Neural cell (in vitro differentiated cells): ENCODE measurements around the gene KCTD12. TPM values are rescaled to one million over a fixed set of nuclear protein-coding genes. Genes with fewer than 3 reads are reported as not detected.

Source experiments
- H2AFZ ChIP-seq: fragments of 200-600, 300-800 bp; sonication (generic), shearing (Covaris generic); 2 replicates; pipeline ENCODE4 v1.6.0; 2014; ENCODE audit warnings: low read depth, mild to moderate bottlenecking, antibody characterized with exemption, low read length, moderate library complexity
- H3F3A ChIP-seq: fragments of 200-600 bp; shearing (Covaris generic); 2 replicates; pipeline ENCODE4 v1.6.1; 2016; ENCODE audit warnings: mild to moderate bottlenecking, moderate library complexity, mixed read lengths, antibody characterized with exemption, low read length; ENCODE audit not compliant: insufficient read depth, poor library complexity, severe bottlenecking
- H3K27ac ChIP-seq: fragments of 200-600, 300-800 bp; sonication (generic), shearing (Covaris generic); 2 replicates; pipeline ENCODE4 v1.5.1; 2014; ENCODE audit warnings: mild to moderate bottlenecking, low read length, moderate library complexity
- H3K27me3 ChIP-seq: fragments of 300-800, 200-600 bp; sonication (generic), shearing (Covaris generic); 2 replicates; pipeline ENCODE4 v1.6.0; 2014; ENCODE audit warnings: mild to moderate bottlenecking, low read depth, low read length, moderate library complexity; ENCODE audit not compliant: insufficient read depth
- H3K36me3 ChIP-seq: fragments of 300-800, 200-600 bp; sonication (generic), shearing (Covaris generic); 2 replicates; pipeline ENCODE4 v1.5.1; 2014; ENCODE audit warnings: mild to moderate bottlenecking, antibody characterized with exemption, low read length, moderate library complexity; ENCODE audit not compliant: insufficient read depth
- H3K4me2 ChIP-seq: fragments of 300-800, 200-600 bp; sonication (generic), shearing (Covaris generic); 2 replicates; pipeline ENCODE4 v1.6.0; 2014; ENCODE audit warnings: mild to moderate bottlenecking, low read length
- H3K4me3 ChIP-seq: fragments of 300-800, 200-600 bp; sonication (generic), shearing (Covaris generic); 2 replicates; pipeline ENCODE4 v1.5.1; 2014; ENCODE audit warnings: mild to moderate bottlenecking, low read length, moderate library complexity
- H3K79me2 ChIP-seq: fragments of 200-600 bp; shearing (Covaris generic); replicated peaks from 2 replicates; pipeline ENCODE4 v1.6.0; 2014; ENCODE audit warnings: mild to moderate bottlenecking, low read length, moderate library complexity; ENCODE audit not compliant: insufficient read depth
- H3K9ac ChIP-seq: fragments of 300-800, 200-600 bp; sonication (generic), shearing (Covaris generic); 2 replicates; pipeline ENCODE4 v1.6.1; 2016; ENCODE audit warnings: mild to moderate bottlenecking, low read length, mixed read lengths
- H3K9me2 ChIP-seq: fragments of 200-600 bp; shearing (Covaris generic); 2 replicates; pipeline ENCODE4 v1.6.1; 2016; ENCODE audit warnings: mild to moderate bottlenecking, low read length, mixed read lengths; ENCODE audit not compliant: insufficient read depth
- H3K9me3 ChIP-seq: fragments of 200-600, 300-800 bp; sonication (generic), shearing (Covaris generic); 2 replicates; pipeline ENCODE4 v1.6.1; 2016; ENCODE audit warnings: mild to moderate bottlenecking, mixed run types, low read length, moderate library complexity, mixed read lengths
- H4K20me1 ChIP-seq: fragments of 200-600 bp; shearing (Covaris generic); 2 replicates; pipeline ENCODE4 v1.6.1; 2016; ENCODE audit warnings: mild to moderate bottlenecking, mixed run types; ENCODE audit not compliant: insufficient read depth
- EP300 ChIP-seq: fragments of 450-650 bp; conservative IDR thresholded peaks from 2 replicates; pipeline ENCODE4 v1.6.1; 2014; ENCODE audit warnings: antibody characterized with exemption, mild to moderate bottlenecking, moderate library complexity; ENCODE audit not compliant: poor library complexity, severe bottlenecking
- EZH2 ChIP-seq: fragments of 200-600, 300-800 bp; shearing (Covaris generic), sonication (generic); IDR thresholded peaks from 2 replicates; pipeline ENCODE4 v1.6.1; 2014; ENCODE audit warnings: antibody characterized with exemption, low read length, borderline replicate concordance, mild to moderate bottlenecking; ENCODE audit not compliant: insufficient read depth, poor library complexity, severe bottlenecking
- MXI1 ChIP-seq: fragments of 450-650 bp; conservative IDR thresholded peaks from 2 replicates; pipeline ENCODE4 v1.6.1; 2014; ENCODE audit warnings: antibody characterized with exemption, mild to moderate bottlenecking; ENCODE audit not compliant: poor library complexity, severe bottlenecking
- POLR2AphosphoS5 ChIP-seq: IDR thresholded peaks from 2 replicates; pipeline ENCODE4 v1.6.1; 2012
- RAD21 ChIP-seq: fragments of 450-650 bp; conservative IDR thresholded peaks from 2 replicates; pipeline ENCODE4 v1.6.1; 2014; ENCODE audit warnings: antibody characterized with exemption, mild to moderate bottlenecking, moderate library complexity
- SMC3 ChIP-seq: fragments of 450-650 bp; conservative IDR thresholded peaks from 2 replicates; pipeline ENCODE4 v1.6.1; 2014; ENCODE audit warnings: antibody characterized with exemption, mild to moderate bottlenecking, moderate library complexity; ENCODE audit not compliant: poor library complexity
- TAF1 ChIP-seq: IDR thresholded peaks from 2 replicates; pipeline ENCODE4 v1.6.1; 2012; ENCODE audit warnings: low read depth
- polyA plus RNA-seq: library from polyadenylated mRNA; depleted of rRNA; stranded (reverse); fragments of >200 nt; gene quantifications from 2 replicates; pipeline ENCODE4 v1.2.3, GENCODE V29; 2014
- TF ChIP-seq, protein P1 (sequence below): IDR thresholded peaks from 2 replicates; pipeline ENCODE4 v1.6.1; 2012; ENCODE audit warnings: borderline replicate concordance
- TF ChIP-seq, protein P2 (sequence below): fragments of 450-650 bp; IDR thresholded peaks from 2 replicates; pipeline ENCODE4 v1.5.1; 2014; ENCODE audit warnings: antibody characterized with exemption, mild to moderate bottlenecking, moderate library complexity; ENCODE audit not compliant: poor library complexity, severe bottlenecking

KCTD12 gene
- polyA plus RNA-seq, 1 donor from 2014 or later = 2.7 TPM

DNA sequence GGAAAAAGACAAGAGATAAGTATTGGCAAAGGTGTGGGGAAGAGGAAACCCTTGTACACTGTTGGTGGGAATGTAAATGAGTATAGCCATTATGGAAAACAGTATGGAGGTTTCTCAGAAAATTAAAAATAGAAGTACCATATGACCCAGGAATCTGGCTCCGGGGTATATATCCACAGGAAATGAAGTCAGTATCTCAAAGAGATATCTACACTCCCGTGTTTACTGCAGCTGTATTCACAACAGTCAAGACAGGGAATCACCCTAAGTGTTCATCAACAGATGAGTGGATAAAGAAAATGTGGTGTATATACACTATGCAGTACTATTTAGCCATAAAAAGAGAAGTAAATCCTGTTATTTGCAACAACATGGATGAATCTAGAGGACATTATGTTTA, 13.5 kb downstream of the KCTD12 start:
- Histone ChIP-seq H3K36me3 (no peaks in the 10 kb centered on the region), H3F3A (no peaks in the 10 kb centered on the region), H3K9ac (no peak overlapping the region), H2AFZ (no peak overlapping the region), H3K4me3 (no peak overlapping the region), H3K79me2 (no peaks in the 10 kb centered on the region), H3K4me2 (no peak overlapping the region), H3K27me3 (no peaks in the 10 kb centered on the region), H4K20me1 (no peaks in the 10 kb centered on the region), H3K9me2 (no peaks in the 10 kb centered on the region), H3K27ac (no peak overlapping the region), H3K9me3 (no peaks in the 10 kb centered on the region)
- no peak for TF ChIP-seq EZH2
- no peak for TF ChIP-seq SMC3
- TF ChIP-seq POLR2AphosphoS5 = no peak
- TF ChIP-seq TAF1 = no peak
- TF ChIP-seq MXI1 = no peak
- TF ChIP-seq, protein P1, sequence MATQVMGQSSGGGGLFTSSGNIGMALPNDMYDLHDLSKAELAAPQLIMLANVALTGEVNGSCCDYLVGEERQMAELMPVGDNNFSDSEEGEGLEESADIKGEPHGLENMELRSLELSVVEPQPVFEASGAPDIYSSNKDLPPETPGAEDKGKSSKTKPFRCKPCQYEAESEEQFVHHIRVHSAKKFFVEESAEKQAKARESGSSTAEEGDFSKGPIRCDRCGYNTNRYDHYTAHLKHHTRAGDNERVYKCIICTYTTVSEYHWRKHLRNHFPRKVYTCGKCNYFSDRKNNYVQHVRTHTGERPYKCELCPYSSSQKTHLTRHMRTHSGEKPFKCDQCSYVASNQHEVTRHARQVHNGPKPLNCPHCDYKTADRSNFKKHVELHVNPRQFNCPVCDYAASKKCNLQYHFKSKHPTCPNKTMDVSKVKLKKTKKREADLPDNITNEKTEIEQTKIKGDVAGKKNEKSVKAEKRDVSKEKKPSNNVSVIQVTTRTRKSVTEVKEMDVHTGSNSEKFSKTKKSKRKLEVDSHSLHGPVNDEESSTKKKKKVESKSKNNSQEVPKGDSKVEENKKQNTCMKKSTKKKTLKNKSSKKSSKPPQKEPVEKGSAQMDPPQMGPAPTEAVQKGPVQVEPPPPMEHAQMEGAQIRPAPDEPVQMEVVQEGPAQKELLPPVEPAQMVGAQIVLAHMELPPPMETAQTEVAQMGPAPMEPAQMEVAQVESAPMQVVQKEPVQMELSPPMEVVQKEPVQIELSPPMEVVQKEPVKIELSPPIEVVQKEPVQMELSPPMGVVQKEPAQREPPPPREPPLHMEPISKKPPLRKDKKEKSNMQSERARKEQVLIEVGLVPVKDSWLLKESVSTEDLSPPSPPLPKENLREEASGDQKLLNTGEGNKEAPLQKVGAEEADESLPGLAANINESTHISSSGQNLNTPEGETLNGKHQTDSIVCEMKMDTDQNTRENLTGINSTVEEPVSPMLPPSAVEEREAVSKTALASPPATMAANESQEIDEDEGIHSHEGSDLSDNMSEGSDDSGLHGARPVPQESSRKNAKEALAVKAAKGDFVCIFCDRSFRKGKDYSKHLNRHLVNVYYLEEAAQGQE = no peak
- TF ChIP-seq EP300 = no peak
- TF ChIP-seq, protein P2, sequence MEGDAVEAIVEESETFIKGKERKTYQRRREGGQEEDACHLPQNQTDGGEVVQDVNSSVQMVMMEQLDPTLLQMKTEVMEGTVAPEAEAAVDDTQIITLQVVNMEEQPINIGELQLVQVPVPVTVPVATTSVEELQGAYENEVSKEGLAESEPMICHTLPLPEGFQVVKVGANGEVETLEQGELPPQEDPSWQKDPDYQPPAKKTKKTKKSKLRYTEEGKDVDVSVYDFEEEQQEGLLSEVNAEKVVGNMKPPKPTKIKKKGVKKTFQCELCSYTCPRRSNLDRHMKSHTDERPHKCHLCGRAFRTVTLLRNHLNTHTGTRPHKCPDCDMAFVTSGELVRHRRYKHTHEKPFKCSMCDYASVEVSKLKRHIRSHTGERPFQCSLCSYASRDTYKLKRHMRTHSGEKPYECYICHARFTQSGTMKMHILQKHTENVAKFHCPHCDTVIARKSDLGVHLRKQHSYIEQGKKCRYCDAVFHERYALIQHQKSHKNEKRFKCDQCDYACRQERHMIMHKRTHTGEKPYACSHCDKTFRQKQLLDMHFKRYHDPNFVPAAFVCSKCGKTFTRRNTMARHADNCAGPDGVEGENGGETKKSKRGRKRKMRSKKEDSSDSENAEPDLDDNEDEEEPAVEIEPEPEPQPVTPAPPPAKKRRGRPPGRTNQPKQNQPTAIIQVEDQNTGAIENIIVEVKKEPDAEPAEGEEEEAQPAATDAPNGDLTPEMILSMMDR = no peak
- TF ChIP-seq RAD21 = no peak

DNA sequence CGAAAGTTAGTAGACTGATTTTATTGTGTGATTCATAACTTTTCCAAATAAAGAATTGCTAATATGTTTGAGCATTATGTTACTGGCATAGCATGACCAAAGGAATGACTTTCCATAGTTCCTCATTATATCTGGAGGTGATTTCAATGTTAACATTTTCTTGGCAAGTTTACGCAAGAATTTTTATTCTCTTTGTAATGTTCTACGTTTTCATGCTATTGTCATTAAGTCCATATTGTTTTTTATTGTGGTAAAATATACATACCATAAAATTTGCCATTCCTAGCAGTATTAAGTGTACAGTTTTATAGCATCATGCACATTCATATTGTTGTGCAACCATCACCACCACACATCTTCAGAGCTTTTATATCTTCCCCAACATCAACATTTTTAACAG, 14.8 kb downstream of the KCTD12 start:
- Histone ChIP-seq H3K27ac (no peak overlapping the region), H3K9me3 (no peaks in the 10 kb centered on the region), H3F3A (no peaks in the 10 kb centered on the region), H3K4me2 (no peak overlapping the region), H3K36me3 (no peaks in the 10 kb centered on the region), H4K20me1 (no peaks in the 10 kb centered on the region), H3K27me3 (no peaks in the 10 kb centered on the region), H2AFZ (no peak overlapping the region), H3K4me3 (no peak overlapping the region), H3K9me2 (no peaks in the 10 kb centered on the region), H3K79me2 (no peaks in the 10 kb centered on the region), H3K9ac (no peak overlapping the region)
- TF ChIP-seq TAF1 (no peak), RAD21 (no peak), MXI1 (no peak), SMC3 (no peak), EZH2 (no peak), EP300 (no peak), POLR2AphosphoS5 (no peak)
- TF ChIP-seq, protein P2 = no peak
- TF ChIP-seq, protein P1 = no peak
